ENCODE results near the gene BEST2. TPM values are rescaled to one million over a fixed set of nuclear protein-coding genes. Genes with fewer than 3 reads are reported as not detected.

The BEST2 gene
- total RNA-seq, 1 experiment from 2014 or later = 0.27 TPM

DNA sequence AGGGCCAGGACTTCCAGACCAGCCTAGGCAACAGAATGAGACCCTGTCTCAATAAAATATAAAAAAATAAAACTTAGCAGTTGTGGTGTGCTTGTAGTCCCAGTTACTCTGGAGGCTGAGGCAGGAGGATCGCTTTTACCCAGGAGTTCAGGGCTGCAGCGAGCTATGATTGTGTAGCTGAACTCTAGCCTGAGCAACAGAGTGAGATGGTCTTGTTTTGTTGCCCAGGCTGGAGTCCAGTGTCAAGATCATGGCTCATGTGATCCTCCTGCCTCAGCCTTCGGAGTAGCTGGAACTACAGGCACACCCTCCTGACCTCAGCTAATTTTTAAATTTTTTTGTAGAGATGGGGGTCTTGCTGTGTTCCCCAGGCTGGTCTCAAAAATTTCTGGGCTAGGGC lies 35.4 kb downstream of the BEST2 start:
- no peaks in the 10 kb centered on the region for H3K9me3 Mint-ChIP-seq (ENCODE audit: unreplicated experiment)
- Histone ChIP-seq H3K9me3 (no peaks in the 10 kb centered on the region), H3K4me1 (peaks cover 47% of the 10 kb centered on the region), H3K36me3 (ENCODE audit: control insufficient read depth, insufficient read depth, low read length) (no peaks in the 10 kb centered on the region), H3K4me3 (ENCODE audit: low read depth, low read length) (no peak overlapping the region), H3K27me3 (replicated peaks; ENCODE audit: control insufficient read depth, insufficient read depth, low read length) (no peaks in the 10 kb centered on the region)
- ChIA-PET CTCF (no interaction called here), POLR2A (no interaction called here)
- no peaks in the 10 kb centered on the region for H3K27me3 Mint-ChIP-seq (ENCODE audit: insufficient read depth, unreplicated experiment)
- intact Hi-C loops (cut with micrococcal nuclease; ENCODE audit: unreplicated experiment) = no loop called here
- no peak for DNase-seq
- H3K36me3 Mint-ChIP-seq (ENCODE audit: insufficient read depth, unreplicated experiment) = peaks cover 17% of the 10 kb centered on the region
- H3K27ac Mint-ChIP-seq (ENCODE audit: unreplicated experiment) = no peak overlapping the region
- BruUV-seq (replicated peaks) = no TSS peak
- no peak for TF ChIP-seq CTCF (IDR thresholded peaks at IDR 0.05; ENCODE audit: insufficient read depth in 1 of 2, low read depth in 1 of 2, low read length in 1 of 2, severe bottlenecking in 1 of 2, unreplicated experiment in 1 of 2)
- no peak overlapping the region for H3K4me3 Mint-ChIP-seq (ENCODE audit: unreplicated experiment)
- peaks cover 21% of the 10 kb centered on the region for H3K4me1 Mint-ChIP-seq (ENCODE audit: low read depth, unreplicated experiment)

GRCh38 chr19:12787458-12787857 lies 35.9 kb downstream of the BEST2 start:
- no peak overlapping the region for H3K27ac Mint-ChIP-seq (ENCODE audit: unreplicated experiment)
- ChIA-PET POLR2A (no interaction called here), CTCF (no interaction called here)
- no peaks in the 10 kb centered on the region for H3K27me3 Mint-ChIP-seq (ENCODE audit: insufficient read depth, unreplicated experiment)
- peaks cover 22% of the 10 kb centered on the region for H3K36me3 Mint-ChIP-seq (ENCODE audit: insufficient read depth, unreplicated experiment)
- intact Hi-C loops (cut with micrococcal nuclease; ENCODE audit: unreplicated experiment) = no loop called here
- no peaks in the 10 kb centered on the region for H3K9me3 ChIP-seq
- no peak for TF ChIP-seq CTCF (IDR thresholded peaks at IDR 0.05; ENCODE audit: insufficient read depth in 1 of 2, low read depth in 1 of 2, low read length in 1 of 2, severe bottlenecking in 1 of 2, unreplicated experiment in 1 of 2)
- no peak overlapping the region for H3K4me3 Mint-ChIP-seq (ENCODE audit: unreplicated experiment)
- no TSS peak for BruUV-seq (replicated peaks)
- peaks cover 43% of the 10 kb centered on the region for H3K4me1 ChIP-seq
- DNase-seq = no peak
- H3K36me3 ChIP-seq (ENCODE audit: control insufficient read depth, insufficient read depth, low read length) = no peaks in the 10 kb centered on the region
- H3K4me1 Mint-ChIP-seq (ENCODE audit: low read depth, unreplicated experiment) = peaks cover 21% of the 10 kb centered on the region
- H3K27me3 ChIP-seq (replicated peaks; ENCODE audit: control insufficient read depth, insufficient read depth, low read length) = no peaks in the 10 kb centered on the region
- no peaks in the 10 kb centered on the region for H3K9me3 Mint-ChIP-seq (ENCODE audit: unreplicated experiment)
- no peak overlapping the region for H3K4me3 ChIP-seq (ENCODE audit: low read depth, low read length)

DNA sequence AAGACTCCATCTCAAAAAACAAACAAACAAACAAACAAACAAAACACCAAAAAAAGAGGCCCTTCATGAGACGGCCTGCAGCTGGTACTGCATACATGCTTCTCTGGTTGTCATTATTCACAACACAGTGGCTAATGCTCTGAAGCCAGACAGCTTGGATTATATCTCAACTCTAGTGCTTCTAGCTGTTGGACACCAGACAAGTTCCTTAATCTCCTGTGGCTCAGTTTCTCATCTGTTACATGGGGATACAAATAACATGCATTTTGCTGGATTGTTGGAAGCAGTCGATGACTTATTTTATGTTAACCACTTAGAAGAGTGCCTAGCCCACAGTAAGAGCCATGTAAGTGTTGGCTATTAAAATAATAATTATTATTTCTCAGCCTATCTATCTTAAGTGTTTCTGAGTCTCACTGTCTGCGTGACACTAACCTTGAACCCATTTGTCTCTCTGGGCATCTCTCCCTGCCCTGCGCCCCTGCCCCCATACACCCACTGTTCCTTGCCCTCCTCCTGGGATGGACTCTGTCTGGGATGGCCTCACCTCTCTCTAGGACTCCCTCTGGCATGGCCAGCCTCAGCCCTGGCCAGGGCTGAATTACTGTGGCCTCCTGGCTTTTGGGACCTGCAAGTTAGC lies 36.6 kb downstream of the BEST2 start:
- H3K36me3 Mint-ChIP-seq (ENCODE audit: insufficient read depth, unreplicated experiment) = peaks cover 29% of the 10 kb centered on the region
- H3K27ac Mint-ChIP-seq (ENCODE audit: unreplicated experiment) = peak overlapping the region; percentile 90
- no TSS peak for BruUV-seq (replicated peaks)
- POLR2A ChIA-PET = interaction anchor here (0.9 kb wide), 1 partner anchor 14 kb away, joined by 3 read pairs; no protein-coding TSS in a partner anchor
- H3K27me3 Mint-ChIP-seq (ENCODE audit: insufficient read depth, unreplicated experiment) = no peaks in the 10 kb centered on the region
- CTCF ChIA-PET = interaction anchor here (0.6 to 1.5 kb wide), 2 partner anchors 11 to 39 kb away, joined by 6 to 9 read pairs; no protein-coding TSS in a partner anchor
- Histone ChIP-seq H3K4me3 (ENCODE audit: low read depth, low read length) (peak overlapping the region; percentile 41; the same call in 1 of the 2 replicates), H3K4me1 (peaks cover 43% of the 10 kb centered on the region), H3K9me3 (no peaks in the 10 kb centered on the region), H3K27me3 (replicated peaks; ENCODE audit: control insufficient read depth, insufficient read depth, low read length) (no peaks in the 10 kb centered on the region), H3K36me3 (ENCODE audit: control insufficient read depth, insufficient read depth, low read length) (no peaks in the 10 kb centered on the region)
- no peak for DNase-seq
- H3K4me3 Mint-ChIP-seq (ENCODE audit: unreplicated experiment) = peak overlapping the region; percentile 78
- no peaks in the 10 kb centered on the region for H3K9me3 Mint-ChIP-seq (ENCODE audit: unreplicated experiment)
- H3K4me1 Mint-ChIP-seq (ENCODE audit: low read depth, unreplicated experiment) = peaks cover 21% of the 10 kb centered on the region
- intact Hi-C loops (cut with micrococcal nuclease; ENCODE audit: unreplicated experiment) = no loop called here
- no peak for TF ChIP-seq CTCF (IDR thresholded peaks at IDR 0.05; ENCODE audit: insufficient read depth in 1 of 2, low read depth in 1 of 2, low read length in 1 of 2, severe bottlenecking in 1 of 2, unreplicated experiment in 1 of 2)

Data from Caco-2 (cell line).